Liver (tissue), 9 donors: ENCODE results near the gene SLC12A8. TPM values are rescaled to one million over a fixed set of nuclear protein-coding genes. Genes with fewer than 3 reads are reported as not detected.

Source experiments
- DNase-seq: peaks from one replicate; pipeline ENCODE4 v3.0.0-alpha.2; 2017; ENCODE audit warnings: low spot score
- H3K27ac ChIP-seq, 2 donors: one replicate each; pipeline ENCODE4 v1.7.0; 2013; ENCODE audit warnings: inconsistent platforms in 2 of 2, low read length in 2 of 2, control low read depth in 1 of 2, low read depth in 1 of 2, mild to moderate bottlenecking in 1 of 2
- H3K27me3 ChIP-seq, 4 donors: one replicate each; pipeline versions ENCODE4 v1.6.1 to v1.7.0; 2013; ENCODE audit warnings: low read length in 3 of 4, inconsistent platforms in 1 of 4, mild to moderate bottlenecking in 1 of 4, moderate library complexity in 1 of 4; ENCODE audit not compliant: control insufficient read depth in 4 of 4, insufficient read depth in 4 of 4
- H3K36me3 ChIP-seq, 4 donors: one replicate each; pipeline versions ENCODE4 v1.6.1 to v1.7.0; 2013; ENCODE audit warnings: low read length in 3 of 4, mild to moderate bottlenecking in 3 of 4, low read depth in 1 of 4, moderate library complexity in 1 of 4; ENCODE audit not compliant: control insufficient read depth in 4 of 4, insufficient read depth in 3 of 4
- H3K4me1 ChIP-seq, 4 donors: one replicate each; pipeline versions ENCODE4 v1.6.1 to v1.7.0; 2013; ENCODE audit warnings: low read length in 3 of 4, mild to moderate bottlenecking in 3 of 4, moderate library complexity in 1 of 4; ENCODE audit not compliant: control insufficient read depth in 4 of 4, insufficient read depth in 4 of 4
- H3K4me3 ChIP-seq, 3 donors: one replicate each; pipeline versions ENCODE4 v1.6.1 to v1.7.0; 2013; ENCODE audit warnings: low read length in 3 of 3, control low read depth in 1 of 3, low read depth in 1 of 3, mild to moderate bottlenecking in 1 of 3
- H3K9ac ChIP-seq, 2 donors: one replicate each; pipeline ENCODE4 v1.7.0; 2013; ENCODE audit warnings: low read length in 2 of 2, mild to moderate bottlenecking in 2 of 2, moderate library complexity in 2 of 2, control low read depth in 1 of 2, low read depth in 1 of 2
- H3K9me3 ChIP-seq, 4 donors: one replicate each; pipeline versions ENCODE4 v1.6.1 to v1.7.0; 2013; ENCODE audit warnings: low read length in 3 of 4; ENCODE audit not compliant: control insufficient read depth in 4 of 4
- ATF3 ChIP-seq: IDR thresholded peaks from 2 replicates; pipeline ENCODE4 v1.6.1; 2016; ENCODE audit warnings: antibody characterized with exemption
- CTCF ChIP-seq: fragments of 150-350 bp; IDR thresholded peaks from 2 replicates; pipeline ENCODE4 v1.5.1; 2017; ENCODE audit warnings: improper control_type of control experiment, low read depth, low read length; ENCODE audit not compliant: missing input control
- EGR1 ChIP-seq, 2 donors: IDR thresholded peaks; 2 replicates each; pipeline ENCODE4 v1.6.1; 2016 to 2018; ENCODE audit warnings: antibody characterized with exemption in 2 of 2, low read depth in 2 of 2
- FOXA1 ChIP-seq: IDR thresholded peaks from 2 replicates; pipeline ENCODE4 v1.6.1; 2016; ENCODE audit warnings: antibody characterized with exemption
- FOXA2 ChIP-seq: IDR thresholded peaks from 2 replicates; pipeline ENCODE4 v1.6.1; 2016; ENCODE audit warnings: antibody characterized with exemption
- GABPA ChIP-seq, 2 donors: IDR thresholded peaks in 1 of 2; conservative IDR thresholded peaks in 1 of 2; 2 replicates each; pipeline ENCODE4 v1.6.1; 2016; ENCODE audit warnings: antibody characterized with exemption in 2 of 2, mild to moderate bottlenecking in 1 of 2, moderate library complexity in 1 of 2
- HNF4A ChIP-seq, 2 donors: conservative IDR thresholded peaks; 2 replicates each; pipeline ENCODE4 v1.6.1; 2016; ENCODE audit warnings: antibody characterized with exemption in 2 of 2, mild to moderate bottlenecking in 2 of 2
- HNF4G ChIP-seq: IDR thresholded peaks from 2 replicates; pipeline ENCODE4 v1.6.1; 2016; ENCODE audit warnings: antibody characterized with exemption
- JUND ChIP-seq, 2 donors: IDR thresholded peaks; 2 replicates each; pipeline ENCODE4 v1.6.1; 2016; ENCODE audit warnings: antibody characterized with exemption in 2 of 2
- MAX ChIP-seq: IDR thresholded peaks from 2 replicates; pipeline ENCODE4 v1.6.1; 2016; ENCODE audit warnings: antibody characterized with exemption
- NR2F2 ChIP-seq: IDR thresholded peaks from 2 replicates; pipeline ENCODE4 v1.6.1; 2016; ENCODE audit warnings: antibody characterized with exemption
- RAD21 ChIP-seq, 2 donors: IDR thresholded peaks; 2 replicates each; pipeline ENCODE4 v1.6.1; 2016; ENCODE audit warnings: antibody characterized with exemption in 2 of 2, mild to moderate bottlenecking in 2 of 2
- REST ChIP-seq: IDR thresholded peaks from 2 replicates; pipeline ENCODE4 v1.6.1; 2016; ENCODE audit warnings: antibody characterized with exemption, mild to moderate bottlenecking
- RXRA ChIP-seq, 2 donors: IDR thresholded peaks; 2 replicates each; pipeline ENCODE4 v1.6.1; 2017 to 2018; ENCODE audit warnings: antibody characterized with exemption in 2 of 2, mild to moderate bottlenecking in 1 of 2
- SP1 ChIP-seq: IDR thresholded peaks from 2 replicates; pipeline ENCODE4 v1.6.1; 2018; ENCODE audit warnings: antibody characterized with exemption, mild to moderate bottlenecking
- TAF1 ChIP-seq: conservative IDR thresholded peaks from 2 replicates; pipeline ENCODE4 v1.6.1; 2016; ENCODE audit warnings: antibody characterized with exemption, mild to moderate bottlenecking
- YY1 ChIP-seq: IDR thresholded peaks from 2 replicates; pipeline ENCODE4 v1.6.1; 2016; ENCODE audit warnings: antibody characterized with exemption, mild to moderate bottlenecking
- ZBTB33 ChIP-seq: IDR thresholded peaks from 2 replicates; pipeline ENCODE4 v1.6.1; 2016; ENCODE audit warnings: antibody characterized with exemption
- WGBS: extraction: QIAGEN DNeasy Blood & Tissue Kit; methylation state at CpG from one replicate; pipeline ENCODE4 v1.1.7; 2013; 5-methylcytosine and 5-hydroxymethylcytosine counted together
- polyA plus RNA-seq, 2 donors: library from polyadenylated mRNA; stranded (reverse) in 1 of 2; unstranded in 1 of 2; fragments of 200-250 nt in 1 of 2; fragments of >200 nt in 1 of 2; fragmentation: Nextera tagmentation in 1 of 2; extraction: Ambion mirVana in 1 of 2; gene quantifications; one replicate each; pipeline versions ENCODE4 v1.2.1 to v1.2.3, GENCODE V29; 2013 to 2015
- total RNA-seq, 2 donors: library from RNA; depleted of rRNA; stranded (reverse); fragments of >200 nt; gene quantifications; one replicate each; pipeline ENCODE4 v1.2.3, GENCODE V29; 2014
- donor health status: healthy.
- donor health status: healthy.
- donor health status: healthy.
- donor health status: healthy.
- donor health status: healthy.

The SLC12A8 gene
- total and polyA plus RNA-seq, 4 donors, result 2.7 to 20.3 (median 5.5) TPM

GRCh38 chr3:125211523-125212090, 941 bp downstream of the SLC12A8 start:
- 84% methylated on average over 11 of the region's 11 CpGs for WGBS
- Histone ChIP-seq H3K36me3 (no peaks in the 10 kb centered on the region), H3K27me3 (no peaks in the 10 kb centered on the region), H3K9ac (no peak overlapping the region), H3K4me1 (peaks cover 2 to 10% (median 5%) of the 10 kb centered on the region in 4 donors), H3K4me3 (peak overlapping the region in 2 of 3 donors; percentile 72 to 88), H3K9me3 (no peaks in the 10 kb centered on the region), H3K27ac (no peak overlapping the region)
- no peak for DNase-seq
- TF ChIP-seq SP1, result no peak
- TF ChIP-seq REST, result no peak
- no peak for TF ChIP-seq EGR1 (IDR thresholded peaks at IDR 0.05; ENCODE audit: low read depth in 2 of 2)
- TF ChIP-seq RAD21 (IDR thresholded peaks at IDR 0.05), result no peak
- TF ChIP-seq YY1, result no peak
- TF ChIP-seq FOXA1, result no peak
- TF ChIP-seq MAX, result no peak
- no peak for TF ChIP-seq JUND (IDR thresholded peaks at IDR 0.05)
- TF ChIP-seq HNF4G, result no peak
- no peak for TF ChIP-seq NR2F2
- TF ChIP-seq ZBTB33, result no peak
- no peak for TF ChIP-seq ATF3
- TF ChIP-seq CTCF, result no peak
- no peak for TF ChIP-seq GABPA (IDR thresholded peaks at IDR 0.05 in 1 of 2, conservative IDR thresholded peaks at IDR 0.05 in 1 of 2)
- no peak for TF ChIP-seq TAF1
- no peak for TF ChIP-seq HNF4A (conservative IDR thresholded peaks at IDR 0.05)
- no peak for TF ChIP-seq FOXA2
- no peak for TF ChIP-seq RXRA (IDR thresholded peaks at IDR 0.05)
